Ovary (tissue), 3 donors: Measurements from ENCODE around the gene SCN2B.

ENCODE experiments used
- EP300 ChIP-seq: sonication (generic); formaldehyde crosslinking; IDR thresholded peaks from one replicate; pipeline ENCODE4 v1.6.1; 2017; ENCODE audit warnings: antibody characterized with exemption
- POLR2A ChIP-seq: fragments of 450-650 bp; IDR thresholded peaks from one replicate; pipeline ENCODE4 v1.6.1; 2017; ENCODE audit warnings: antibody characterized with exemption, mild to moderate bottlenecking, moderate library complexity
- TF ChIP-seq, protein P1 (sequence below), 3 donors: fragments of 450-650 bp in 2 of 3; fragments of 200-600 bp in 1 of 3; IDR thresholded peaks; one replicate each; pipeline versions ENCODE4 v1.5.1 to v1.8.0; 2016 to 2022; ENCODE audit warnings: antibody characterized with exemption in 3 of 3, mild to moderate bottlenecking in 1 of 3
- donor health status: DM: no; HTN: no; CAD: no.

DNA sequence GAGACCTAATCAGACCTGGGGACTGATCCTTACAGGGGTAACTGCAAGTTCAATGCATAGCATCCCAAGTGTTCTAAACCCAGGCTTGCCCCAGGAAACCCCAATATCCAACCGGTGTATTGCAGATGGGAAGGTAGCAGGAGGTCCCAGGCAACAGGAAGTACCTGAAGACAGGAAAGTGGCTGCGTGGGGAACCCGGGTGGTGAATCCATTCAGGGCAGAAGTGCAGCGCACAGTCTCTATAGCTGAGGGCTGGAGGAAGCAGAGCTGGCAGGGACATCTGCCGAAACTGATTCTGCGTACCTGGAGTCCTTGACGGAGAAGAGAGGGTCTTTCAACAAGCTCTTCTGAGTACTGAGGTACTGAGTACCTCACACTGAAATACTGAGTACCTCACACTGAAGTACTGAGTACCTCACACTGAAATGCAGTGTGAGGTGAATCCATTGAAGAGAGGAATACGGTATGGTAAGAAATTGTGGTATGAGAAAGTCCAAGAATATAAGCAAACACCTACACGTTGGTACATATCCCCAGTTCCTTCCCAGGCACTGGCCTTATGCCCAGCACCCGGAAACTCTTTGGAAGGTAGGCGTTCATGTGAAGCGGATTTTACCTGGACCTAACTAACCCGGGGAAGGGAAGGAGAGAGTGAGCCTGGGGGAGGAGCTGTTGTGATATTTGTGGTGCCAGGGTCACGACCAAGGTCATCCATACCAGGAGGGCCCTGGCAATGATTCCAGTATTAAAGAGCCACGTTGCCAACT is 43.9 kb downstream of the SCN2B start:
- TF ChIP-seq, protein P1, sequence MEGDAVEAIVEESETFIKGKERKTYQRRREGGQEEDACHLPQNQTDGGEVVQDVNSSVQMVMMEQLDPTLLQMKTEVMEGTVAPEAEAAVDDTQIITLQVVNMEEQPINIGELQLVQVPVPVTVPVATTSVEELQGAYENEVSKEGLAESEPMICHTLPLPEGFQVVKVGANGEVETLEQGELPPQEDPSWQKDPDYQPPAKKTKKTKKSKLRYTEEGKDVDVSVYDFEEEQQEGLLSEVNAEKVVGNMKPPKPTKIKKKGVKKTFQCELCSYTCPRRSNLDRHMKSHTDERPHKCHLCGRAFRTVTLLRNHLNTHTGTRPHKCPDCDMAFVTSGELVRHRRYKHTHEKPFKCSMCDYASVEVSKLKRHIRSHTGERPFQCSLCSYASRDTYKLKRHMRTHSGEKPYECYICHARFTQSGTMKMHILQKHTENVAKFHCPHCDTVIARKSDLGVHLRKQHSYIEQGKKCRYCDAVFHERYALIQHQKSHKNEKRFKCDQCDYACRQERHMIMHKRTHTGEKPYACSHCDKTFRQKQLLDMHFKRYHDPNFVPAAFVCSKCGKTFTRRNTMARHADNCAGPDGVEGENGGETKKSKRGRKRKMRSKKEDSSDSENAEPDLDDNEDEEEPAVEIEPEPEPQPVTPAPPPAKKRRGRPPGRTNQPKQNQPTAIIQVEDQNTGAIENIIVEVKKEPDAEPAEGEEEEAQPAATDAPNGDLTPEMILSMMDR (IDR thresholded peaks at IDR 0.05) = no peak
- no peak for TF ChIP-seq POLR2A
- no peak for TF ChIP-seq EP300
